GM21367 (cell line): ENCODE data around the gene GPX7.

ENCODE experiments used
- ATAC-seq: cut with Tn5 transposase; IDR thresholded peaks from one replicate; pipeline ENCODE4 v1.9.1; 2021; ENCODE audit not compliant: unreplicated experiment

GPX7 gene

DNA sequence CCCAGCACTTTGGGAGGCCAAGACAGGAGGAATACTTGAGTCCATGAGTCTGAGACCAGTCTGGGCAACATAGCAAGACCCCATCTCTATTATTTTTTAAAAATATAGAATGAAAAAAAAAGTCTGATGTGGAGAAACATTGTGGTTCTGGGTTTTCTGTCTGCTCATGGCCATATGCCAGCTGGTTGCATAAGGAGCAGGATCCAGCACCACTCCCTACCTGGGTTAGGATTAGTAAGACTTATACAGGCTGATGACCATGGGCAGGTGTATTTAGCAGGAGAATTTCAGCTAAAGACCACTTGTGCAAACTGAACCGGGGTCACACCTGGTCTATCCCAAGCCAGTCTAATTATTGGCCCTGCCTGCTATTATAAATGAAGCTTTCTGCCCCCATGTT lies 16.7 kb upstream of the GPX7 start:
- no peak for ATAC-seq

DNA sequence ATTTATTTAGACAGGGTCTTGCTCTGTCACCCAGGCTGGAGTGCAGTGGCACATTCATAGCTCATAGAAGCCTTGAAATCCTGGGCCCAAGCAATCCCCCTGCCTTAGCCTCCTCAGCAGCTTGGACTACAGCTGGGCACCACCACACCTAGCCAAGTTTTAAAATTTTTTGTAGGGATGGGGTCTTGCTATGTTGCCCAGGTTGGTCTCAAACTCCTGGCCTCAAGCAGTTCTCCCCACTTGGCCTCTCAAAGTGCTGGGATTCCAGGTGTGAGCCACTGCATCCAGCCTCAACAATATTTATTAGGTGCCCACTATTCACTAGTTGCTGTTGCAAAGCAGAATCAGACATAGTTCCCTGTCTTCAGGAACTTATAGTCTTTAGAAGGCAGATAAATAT lies 14.1 kb upstream of the GPX7 start:
- ATAC-seq = no peak

DNA sequence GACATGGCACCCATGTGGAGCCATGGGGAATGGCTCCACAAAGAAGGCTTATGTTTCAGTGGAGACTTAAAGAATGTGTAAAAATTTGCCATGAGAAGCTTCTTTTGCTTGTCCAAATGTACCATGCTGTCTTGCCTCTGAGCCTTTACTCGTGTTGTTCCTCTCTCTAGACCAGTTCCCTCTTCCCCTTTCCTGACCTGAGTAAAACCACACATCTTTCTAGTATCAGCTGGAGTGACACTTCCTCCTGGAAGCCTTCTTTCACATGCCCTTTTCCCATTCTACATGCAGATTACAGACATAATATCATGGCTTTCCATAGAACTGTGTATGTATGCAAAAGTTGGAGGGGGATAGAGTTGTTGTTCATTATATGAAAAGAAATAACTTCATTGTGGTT lies 13.6 kb upstream of the GPX7 start:
- no peak for ATAC-seq

DNA sequence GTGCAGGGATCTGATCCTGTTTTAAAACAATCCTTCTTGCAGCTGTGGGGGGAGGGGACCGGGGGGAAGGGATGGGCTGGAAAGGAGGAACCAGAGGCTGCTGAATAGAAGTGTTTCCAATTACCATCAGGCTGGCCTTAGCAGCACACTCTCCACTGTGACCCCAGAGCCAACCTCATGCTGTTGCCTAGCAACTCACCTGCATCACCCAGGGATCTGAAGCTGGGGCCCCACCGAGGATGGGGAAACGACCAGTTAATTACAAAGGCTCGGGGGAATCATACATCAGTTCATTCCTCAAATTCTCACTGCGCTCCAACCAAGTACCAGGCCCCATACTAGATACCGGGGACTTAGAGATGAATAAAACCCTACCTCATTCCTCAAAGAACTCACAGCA lies 11.9 kb upstream of the GPX7 start:
- no peak for ATAC-seq

DNA sequence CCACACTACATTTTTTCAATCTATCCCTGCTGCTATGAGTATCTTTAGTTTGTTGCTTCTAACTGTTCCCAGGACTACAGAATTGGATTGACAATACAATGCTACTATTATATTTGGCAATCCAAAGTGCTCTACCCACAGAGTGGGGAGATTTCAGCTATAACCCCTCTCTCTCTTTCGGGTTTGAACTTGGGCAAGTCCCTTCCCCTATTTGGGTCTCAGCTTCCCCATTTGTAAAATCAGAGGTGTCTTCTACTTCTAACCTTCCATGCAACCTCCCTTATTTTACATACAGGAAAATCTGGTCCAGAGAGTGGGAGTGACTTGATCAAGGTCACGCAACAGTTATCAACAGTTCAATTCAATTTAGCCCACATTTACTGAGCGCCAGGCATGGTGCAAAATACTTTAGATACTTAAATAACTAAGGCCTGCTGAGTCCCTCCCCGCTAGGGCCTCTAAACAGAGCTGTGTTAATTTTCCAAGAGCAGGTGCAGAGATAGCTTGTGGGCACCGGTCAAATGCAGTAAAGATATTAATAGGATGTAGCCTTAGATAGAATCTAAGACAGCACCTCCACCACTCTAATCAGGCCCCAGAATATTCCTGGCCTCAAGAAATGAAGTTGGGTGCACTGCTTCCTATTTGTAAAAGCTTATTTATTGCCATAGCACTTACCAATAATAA lies 9.4 kb upstream of the GPX7 start:
- ATAC-seq = no peak

DNA sequence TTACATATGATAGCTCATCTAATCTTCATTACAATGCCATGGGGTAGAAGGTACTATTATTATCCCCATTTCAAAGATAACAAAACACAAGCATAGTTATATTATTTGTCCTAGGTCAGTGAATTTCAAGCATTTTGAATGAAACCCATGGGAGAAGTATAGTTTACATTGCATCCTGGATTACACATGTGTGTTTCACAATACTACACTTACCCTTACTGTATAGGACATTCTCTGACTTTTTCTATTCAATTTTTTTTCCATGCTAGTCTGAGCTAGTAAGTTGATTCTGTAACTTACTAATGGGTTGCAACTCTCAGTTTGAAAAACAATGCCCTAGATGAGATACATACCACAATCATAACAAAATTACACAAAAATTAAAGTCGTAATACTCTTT lies 8.7 kb upstream of the GPX7 start:
- no peak for ATAC-seq

DNA sequence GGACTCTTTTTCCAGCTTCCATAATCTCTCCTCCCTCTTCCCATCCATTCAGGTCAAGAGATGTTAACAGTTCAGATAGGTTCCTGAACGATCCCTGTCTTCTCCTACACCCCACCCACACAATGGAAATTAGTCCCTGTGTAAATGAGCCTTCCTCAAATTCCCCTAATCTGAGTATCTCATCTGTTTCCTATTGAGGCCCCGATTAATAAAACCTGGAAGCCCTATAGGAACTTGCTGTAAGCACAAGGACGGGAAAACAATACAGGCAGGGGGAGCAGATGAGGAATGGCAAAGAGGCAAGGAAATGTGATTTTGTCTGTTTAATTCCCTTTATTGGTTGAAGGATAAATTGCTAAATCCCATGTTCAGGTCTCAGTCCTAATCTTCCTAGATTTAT lies 7.1 kb upstream of the GPX7 start:
- no peak for ATAC-seq

DNA sequence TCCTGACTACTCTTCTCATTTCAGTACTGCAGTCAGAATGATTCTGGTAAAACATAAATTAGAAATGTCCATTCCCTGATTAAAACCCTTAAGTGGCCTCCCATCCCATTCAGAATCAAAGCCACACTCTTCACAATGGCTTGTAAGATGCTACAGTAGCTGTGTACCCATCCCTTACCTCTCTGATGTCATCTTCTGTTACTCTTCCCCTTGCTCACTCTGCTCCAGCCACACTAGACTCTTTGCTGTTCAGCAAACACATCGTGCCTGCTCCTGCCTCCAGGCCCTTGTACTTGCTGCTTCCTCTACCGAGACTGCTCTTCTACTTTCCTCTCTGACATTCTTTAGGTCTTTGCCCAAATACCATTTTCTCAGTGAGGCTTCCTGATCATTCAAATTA lies 4.3 kb upstream of the GPX7 start:
- no peak for ATAC-seq

DNA sequence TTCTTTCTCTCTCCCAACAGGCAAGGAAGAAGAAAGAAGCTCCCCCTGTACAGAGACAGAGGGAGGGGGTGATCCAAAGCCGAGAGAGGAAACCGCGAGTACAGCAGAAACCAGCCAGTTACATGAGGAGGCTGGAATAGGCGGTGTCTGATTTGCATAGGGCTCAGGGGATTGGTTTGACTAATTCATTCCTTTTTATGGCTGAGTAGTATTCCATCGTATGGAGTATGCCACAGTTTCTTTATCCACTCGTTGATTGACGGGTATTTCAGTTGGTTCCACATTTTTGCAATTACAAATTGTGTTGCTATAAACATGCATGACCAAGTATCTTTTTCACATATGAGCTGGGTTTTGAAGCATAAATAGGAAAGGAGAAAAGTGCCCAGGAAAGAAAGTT lies 3.4 kb upstream of the GPX7 start:
- ATAC-seq = no peak

DNA sequence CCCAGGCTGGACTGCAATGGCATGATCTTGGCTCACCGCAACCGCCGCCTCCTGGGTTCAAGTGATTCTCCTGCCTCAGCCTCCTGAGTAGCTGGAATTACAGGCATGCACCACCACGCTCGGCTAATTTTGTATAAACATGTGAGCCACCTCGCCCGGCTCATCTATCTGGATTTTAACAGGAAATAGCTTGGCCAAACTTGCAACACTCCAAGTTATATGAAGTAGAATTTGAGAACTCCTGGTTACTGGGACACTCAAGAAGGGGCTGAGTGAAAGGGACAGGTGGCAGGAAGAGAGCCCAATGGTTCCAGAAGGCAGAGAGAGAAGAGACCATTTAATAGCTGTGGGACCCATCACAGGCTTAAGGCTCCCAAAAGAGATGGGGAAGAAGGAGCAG lies 2.9 kb upstream of the GPX7 start:
- ATAC-seq = no peak

DNA sequence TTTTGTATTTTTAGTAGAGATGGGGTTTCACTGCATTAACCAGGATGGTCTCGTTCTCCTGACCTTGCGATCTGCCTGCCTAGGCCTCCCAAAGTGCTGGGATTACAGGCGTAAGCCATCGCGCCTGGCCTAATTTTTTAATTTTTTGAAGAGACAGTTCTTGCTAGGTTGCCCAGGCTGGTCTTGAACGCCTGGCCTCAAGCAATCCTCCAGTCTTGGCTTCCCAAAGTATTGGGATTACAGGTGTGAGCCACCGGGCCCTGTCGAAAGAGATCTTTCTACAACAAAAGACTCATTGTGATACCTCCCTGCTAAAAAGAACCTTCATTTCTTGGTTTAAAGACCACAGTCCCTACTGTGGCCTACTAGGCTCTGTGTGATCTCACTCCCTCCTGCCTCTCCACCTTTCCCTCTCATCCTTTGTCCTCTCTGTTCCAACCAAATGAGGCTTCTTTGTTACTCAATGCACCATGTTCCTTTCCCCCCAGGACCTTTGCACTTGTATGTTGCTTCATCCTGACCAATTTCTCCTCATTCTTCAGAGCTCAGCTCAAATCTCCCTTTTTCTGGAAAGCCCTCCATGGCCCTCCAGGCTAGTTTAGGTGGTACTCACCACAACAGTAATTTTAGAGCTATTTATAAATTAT lies 1.5 kb upstream of the GPX7 start:
- no peak for ATAC-seq

DNA sequence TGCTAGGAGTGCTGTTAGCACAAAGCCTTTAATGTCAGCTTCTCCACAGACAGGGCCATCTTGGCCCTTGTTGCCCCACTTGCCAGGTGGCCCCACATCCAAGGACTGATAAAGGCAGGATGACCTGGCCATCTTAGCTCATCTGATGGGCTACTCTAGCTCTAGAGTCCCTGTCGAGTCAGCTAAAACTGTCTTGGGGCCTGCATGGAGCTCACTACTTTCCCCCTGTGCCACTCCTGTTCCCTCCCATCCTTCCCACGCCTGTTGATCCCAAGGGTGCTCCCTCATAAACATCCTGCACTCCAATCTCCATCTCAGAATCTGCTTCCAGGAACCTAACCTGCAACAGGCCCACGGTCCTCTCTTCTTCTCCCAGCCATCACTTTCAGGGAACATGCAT lies 652 bp upstream of the GPX7 start:
- ATAC-seq = no peak

DNA sequence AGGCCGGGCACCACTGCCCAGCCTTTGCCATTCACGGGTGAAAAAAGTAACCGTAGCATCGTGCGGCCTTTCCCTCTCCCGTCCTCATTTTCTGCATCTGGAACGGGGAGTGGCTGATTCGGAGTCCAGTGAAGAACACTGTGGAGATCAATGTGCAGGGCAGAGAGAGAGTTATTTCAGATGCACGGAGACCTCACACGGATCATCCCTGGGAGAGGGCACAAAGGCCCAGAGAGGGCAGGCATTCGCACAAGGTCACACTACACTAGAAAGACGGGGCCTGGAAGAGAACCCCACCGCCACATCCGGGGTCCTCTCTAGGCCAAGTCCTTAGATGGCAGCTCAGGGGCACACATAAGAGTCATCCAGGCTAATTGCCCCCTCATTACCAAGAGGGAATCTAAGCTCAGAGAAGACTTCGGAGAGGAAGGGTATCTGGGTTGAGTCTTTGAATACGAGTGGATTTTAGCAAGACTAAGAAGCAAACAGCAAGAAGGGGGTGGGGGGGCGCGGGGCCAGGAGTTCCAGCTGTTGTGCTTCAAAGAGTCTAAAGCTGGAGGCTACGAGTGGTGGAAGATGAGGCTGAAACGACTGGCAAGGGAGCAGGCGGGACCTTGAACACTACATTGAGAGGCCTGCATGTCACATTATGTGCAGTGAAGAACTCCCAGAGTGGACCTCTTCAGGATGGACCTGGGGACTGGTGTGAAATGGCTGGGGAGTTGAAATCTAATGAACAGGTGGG lies 857 bp downstream of the GPX7 start:
- no peak for ATAC-seq

DNA sequence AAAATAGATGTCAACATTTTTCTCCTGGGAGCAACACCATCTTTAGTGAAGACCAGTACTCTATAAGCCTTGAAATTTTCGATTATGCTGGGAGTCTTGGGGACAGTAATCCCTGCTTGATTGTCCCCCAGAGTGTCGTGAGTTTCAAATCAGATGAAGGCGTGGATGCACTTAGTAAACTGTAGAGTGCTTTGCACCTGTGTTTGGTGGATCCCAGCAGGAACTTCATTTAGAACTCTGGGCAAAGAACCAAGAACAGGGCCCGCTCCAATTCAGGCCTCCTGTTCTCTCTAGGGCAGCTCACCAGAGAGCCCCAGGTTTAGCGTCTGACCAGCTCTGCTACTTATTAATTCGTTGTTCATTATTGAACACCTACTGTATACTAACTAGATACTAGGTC lies 1.5 kb downstream of the GPX7 start:
- no peak for ATAC-seq

DNA sequence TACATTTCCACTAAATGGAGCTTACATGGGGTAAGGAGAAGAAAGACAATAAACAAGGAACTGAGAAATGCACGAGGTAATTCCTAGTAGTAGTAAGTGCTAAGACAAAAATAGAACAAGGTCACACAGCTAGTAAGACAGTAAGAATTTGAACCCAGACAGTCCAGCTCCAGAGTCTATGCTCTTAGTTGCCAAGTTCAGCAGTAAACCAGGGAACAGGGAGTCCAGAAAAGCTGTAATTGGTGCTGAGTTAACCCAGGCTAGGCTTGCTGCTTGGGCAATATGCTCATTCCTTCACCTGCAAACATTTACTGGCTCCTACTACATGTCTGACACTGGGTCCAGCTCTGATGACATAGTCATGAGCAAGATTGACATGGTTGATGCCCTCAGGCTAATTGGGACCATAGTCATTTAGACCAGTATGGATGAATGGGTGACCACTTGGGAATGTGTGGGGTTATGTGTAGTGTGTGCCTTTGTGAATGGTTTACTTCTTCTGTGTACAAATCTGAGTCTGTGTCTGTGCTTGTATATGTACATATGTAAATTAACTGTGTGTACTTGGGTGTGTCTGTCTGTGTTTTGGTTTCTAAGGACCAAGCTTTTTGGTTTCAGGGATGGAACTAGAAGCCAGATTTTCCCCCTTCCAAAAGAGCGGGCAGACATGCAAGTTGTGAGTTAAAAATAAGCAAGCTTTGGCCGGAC lies 2.0 kb downstream of the GPX7 start:
- no peak for ATAC-seq

DNA sequence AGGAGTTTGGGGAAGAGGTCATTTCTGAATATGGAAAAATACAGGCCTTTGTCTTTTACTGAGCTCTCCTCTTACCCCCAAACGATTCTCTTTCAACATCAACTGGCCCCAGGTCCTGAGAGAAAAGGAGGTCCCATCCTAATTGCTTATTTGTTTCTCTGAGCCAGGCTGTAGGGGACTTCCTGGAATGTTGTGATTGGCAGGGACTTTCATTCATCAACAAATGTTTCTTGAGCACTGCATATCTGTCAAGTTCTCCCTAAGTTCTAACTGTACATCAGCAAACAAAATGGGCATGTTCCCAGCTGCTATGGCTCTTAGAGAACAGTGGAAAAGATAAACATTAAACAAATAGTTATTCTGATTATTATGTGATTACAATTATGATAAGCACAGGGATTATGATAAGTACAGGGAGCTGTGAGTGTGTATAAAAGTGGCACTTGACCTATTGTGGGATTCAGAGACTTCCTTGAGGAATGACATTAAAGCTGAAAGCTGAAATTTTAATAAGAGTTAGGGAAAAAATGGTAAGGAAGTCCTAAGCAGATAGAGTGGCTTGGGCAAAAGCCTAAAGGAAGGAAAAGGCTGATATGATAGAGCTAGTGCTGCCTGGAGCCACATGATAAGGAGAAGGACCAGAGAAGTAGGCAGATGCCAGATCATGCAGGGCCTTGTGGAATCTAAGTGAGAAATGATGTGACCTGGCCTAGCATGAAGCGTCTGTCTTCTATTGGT lies 11.6 kb downstream of the GPX7 start:
- ATAC-seq = no peak

DNA sequence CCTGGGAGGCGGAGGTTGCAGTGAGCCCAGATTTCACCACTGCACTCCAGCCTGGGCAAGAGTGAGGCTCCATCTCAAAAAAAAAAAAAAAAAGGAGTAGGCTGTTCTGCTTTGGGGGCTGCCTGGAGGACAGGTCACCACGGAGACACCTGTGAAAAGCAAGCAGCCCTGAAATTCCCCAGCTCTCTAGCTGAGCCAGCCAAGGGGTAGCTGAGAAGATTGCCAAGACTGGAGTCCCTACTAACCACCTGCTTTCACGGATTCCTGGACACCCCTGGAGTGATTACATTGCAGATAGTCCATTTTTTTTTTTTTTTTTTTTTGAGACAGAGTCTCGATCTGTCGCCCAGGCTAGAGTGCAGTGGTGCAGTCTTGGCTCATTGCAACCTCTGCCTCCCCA lies 12.5 kb downstream of the GPX7 start:
- no peak for ATAC-seq

DNA sequence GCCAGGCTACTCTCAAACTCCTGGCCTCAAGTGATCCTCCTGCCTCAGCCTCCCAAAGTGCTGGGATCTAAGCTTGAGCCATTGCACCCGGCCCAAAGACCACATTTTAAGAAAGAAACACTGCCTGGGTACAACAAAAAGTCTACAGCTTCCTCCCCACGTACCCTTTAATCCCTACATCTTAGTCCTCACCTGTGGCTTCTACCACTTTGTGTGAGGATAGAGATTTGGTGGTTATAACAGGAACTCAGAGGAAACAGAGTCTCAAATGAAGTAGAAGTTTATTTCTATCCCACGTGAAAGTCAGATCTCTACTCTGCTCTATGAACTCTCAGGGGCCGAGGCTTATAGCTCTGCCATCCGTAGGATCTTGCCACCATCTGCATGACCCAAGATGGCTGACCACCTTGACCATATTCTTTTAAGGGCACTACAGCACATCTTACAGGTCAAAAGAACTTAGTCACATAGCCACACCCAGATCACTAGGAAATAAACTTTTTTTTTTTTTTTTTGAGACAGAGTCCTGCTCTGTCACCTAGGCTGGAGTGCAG lies 13.4 kb downstream of the GPX7 start:
- no peak for ATAC-seq

DNA sequence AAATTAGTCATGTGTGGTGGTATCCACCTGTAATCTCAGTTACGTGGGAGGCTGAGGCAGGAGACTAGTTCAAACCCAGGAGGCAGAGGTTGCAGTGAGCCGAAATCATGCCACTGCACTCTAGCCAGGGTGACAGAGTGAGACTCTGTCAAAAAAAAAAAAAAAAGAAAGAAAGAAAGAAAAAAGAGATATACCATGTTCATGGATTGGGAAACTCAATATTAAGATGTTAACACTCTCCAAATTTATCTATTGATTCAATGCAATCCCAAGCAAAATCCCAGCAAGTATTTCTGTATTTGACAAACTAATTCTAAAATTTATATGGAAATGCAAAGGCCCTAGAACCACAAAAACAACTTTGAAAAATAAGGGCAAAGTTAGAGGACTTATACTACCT lies 19.8 kb downstream of the GPX7 start:
- no peak for ATAC-seq

DNA sequence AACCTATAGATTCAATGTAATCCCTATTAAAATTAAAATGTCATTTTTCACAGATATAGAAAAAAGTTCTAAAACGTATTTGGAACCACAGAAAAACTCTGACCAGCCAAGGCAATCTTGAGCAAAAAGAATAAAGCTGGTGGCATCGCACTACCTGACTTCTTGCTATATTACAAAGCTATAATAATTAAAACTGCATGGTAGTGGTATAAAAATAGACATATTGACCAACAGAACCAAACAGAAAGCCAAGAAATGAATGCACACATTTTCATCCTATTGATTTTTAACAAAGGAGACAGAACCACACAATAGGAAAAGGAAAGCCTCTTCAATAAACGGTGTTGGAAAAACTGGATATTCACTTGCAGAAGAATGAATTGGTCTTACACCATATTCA lies 21.6 kb downstream of the GPX7 start:
- ATAC-seq = no peak

DNA sequence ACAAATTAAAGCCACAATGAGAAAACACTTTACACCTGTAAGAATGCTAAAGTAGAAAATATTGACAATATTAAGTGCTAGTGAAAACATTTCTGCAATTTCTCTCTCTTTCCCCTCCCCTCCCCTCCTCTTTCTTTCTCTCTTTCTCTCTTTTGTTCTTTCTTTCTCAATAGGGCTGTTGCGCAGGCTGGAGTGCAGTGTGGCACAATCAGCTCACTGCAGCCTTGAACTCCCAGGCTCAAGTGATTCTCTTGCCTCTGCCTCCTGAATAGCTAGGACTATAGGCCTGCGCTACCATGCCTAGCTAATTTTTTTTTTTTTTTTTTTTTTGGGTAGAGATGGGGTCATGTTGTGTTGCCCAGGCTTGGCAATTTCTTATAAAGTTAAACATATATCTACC lies 24.9 kb downstream of the GPX7 start:
- no peak for ATAC-seq
